Pulmonary artery endothelial cell (primary cell): Measurements from ENCODE around the gene MBD3L4. TPM values are rescaled to one million over a fixed set of nuclear protein-coding genes. Genes with fewer than 3 reads are reported as not detected.
"Not testable (repeated sequence)": the region's sequence is repeated elsewhere in the genome, so short reads cannot be mapped to it uniquely, and the experiment has no call there.

ENCODE experiments used
- DNase-seq: peaks from one replicate; pipeline ENCODE4 v3.0.0-alpha.2; 2011; ENCODE audit warnings: low read depth, low spot score
- total RNA-seq: library from RNA; depleted of rRNA; stranded (reverse); fragments of >200 nt; gene quantifications from 2 replicates; pipeline ENCODE4 v1.2.3, GENCODE V29; 2014

Gene MBD3L4
- total RNA-seq, 1 donor from 2014 or later = not detected

GRCh38 chr19:7049021-7049420 lies 9.0 kb upstream of the MBD3L4 start, which contains the start of gene MBD3L2:
MBD3L2 (plus strand) TSS chr19:7049321; CDS start chr19:7049374, 53 bp downstream.
- DNase-seq = not testable (repeated sequence)

- DNase-seq = not testable (repeated sequence)
Observed at GRCh38 chr19:7041563-7041962, 1.6 kb upstream of the MBD3L4 start.

- not testable (repeated sequence) for DNase-seq
Observed at GRCh38 chr19:7030278-7030677, 9.7 kb downstream of the MBD3L4 start, which contains the start of gene MBD3L5. MBD3L5 (plus strand) TSS chr19:7030578; CDS start chr19:7030612, 34 bp downstream.

DNA sequence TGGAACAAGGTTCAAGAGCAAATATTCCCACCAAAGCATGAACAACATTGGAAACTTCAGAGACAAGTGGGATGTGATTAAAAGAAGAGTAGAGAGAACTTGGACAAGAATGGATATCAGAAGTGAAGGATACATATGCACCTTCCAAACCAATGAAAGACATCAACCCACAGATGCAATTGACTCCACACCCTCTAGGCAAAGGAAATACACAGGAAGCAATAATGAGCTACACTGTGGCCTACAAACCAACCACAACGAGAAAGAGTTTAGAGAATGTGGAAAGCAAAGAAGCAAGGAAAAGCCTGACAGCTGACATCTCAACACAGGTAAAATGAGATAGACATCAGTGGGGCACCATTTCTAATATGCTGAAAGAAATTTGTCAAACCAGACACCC lies 11.2 kb downstream of the MBD3L4 start:
- DNase-seq = not testable (repeated sequence)

GRCh38 chr19:7021331-7021730 lies 18.6 kb downstream of the MBD3L4 start, which contains the start of gene MBD3L2B:
MBD3L2B (minus strand) TSS chr19:7021431; CDS start chr19:7021397, 34 bp downstream.
- not testable (repeated sequence) for DNase-seq

GRCh38 chr19:7018828-7019227 lies 21.2 kb downstream of the MBD3L4 start:
- no peak for DNase-seq

DNA sequence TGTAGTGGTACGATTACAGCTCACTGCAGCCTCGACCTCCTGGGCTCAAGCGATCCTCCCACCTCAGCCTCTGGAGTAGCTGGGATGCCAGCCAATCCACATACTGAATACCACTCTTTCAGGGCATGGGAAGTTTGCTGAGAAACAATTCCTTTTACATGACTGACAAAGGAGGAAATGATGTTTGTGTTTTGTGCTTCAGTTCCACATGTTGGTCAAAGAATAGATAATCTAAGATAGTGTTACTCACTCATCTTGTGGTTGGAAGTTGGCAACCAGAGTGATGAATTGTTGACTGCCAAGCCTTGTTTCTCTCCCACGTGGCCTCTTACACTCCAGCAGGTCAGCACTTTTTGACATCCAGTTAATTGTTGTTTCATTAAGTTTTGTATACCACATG lies 26.3 kb downstream of the MBD3L4 start:
- no peak for DNase-seq

DNA sequence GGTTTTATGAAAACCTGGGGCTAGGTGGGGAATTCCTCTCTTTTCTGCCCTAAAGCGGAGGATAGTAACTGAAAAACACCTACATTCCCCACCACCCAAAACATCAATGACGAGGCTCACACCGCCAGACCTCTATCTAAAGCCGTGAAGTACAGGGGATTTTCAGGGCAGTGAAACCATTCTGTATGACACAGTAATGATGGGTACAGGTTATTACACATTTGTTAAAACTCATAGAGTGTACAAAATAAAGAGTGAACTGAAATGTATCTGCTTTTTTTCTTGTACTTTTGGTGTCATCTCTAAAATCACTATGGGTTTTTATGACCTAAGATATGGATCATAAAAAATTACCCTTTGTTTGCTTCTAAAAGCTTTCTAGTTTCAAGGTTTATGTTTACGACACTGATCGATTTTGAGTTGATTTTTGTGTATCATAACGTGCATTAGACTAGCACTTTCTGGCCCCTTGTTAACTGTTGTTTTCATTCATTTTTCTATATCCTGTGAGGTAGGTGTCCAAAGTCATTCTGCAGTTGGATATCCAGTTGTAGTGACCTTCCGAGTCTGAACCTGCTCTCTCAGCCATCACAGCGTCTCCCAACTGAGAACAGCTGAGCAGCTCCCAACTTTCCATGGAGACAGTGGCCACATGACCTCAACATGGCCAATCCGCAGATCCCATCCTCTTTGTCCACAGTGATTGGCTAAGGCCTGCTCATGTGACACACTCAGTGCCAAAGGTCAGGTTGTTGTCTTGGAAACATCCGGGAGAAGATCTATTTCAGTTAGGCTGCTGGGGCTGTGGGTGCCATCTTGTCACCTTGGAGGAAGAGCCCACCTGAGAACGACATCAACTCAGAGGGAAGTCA lies 29.0 kb downstream of the MBD3L4 start:
- DNase-seq = no peak

DNA sequence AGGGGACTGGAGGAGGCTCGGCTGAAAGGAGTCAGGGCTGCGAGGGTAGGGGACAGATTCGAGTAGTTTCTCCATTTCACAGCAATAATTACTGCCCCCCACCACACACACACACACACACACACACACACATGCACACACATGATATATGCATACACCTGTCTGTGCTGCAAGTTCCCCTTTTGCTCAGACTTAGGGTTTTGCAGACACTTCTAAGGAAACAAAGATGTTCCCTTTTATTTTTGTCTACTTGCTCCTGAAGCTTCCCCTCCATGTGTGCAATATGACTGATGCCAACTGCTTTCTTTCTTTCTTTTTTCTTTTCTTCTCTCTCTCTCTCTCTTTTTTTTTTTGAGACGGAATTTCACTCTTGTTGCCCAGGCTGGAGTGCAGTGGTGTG lies 32.1 kb downstream of the MBD3L4 start:
- DNase-seq = no peak

- DNase-seq = no peak
Observed at GRCh38 chr19:7006135-7006704, 33.8 kb downstream of the MBD3L4 start.

- DNase-seq = no peak
Observed at GRCh38 chr19:7004313-7004931, 35.6 kb downstream of the MBD3L4 start.

- DNase-seq = no peak
Observed at GRCh38 chr19:7000816-7001215, 39.2 kb downstream of the MBD3L4 start.

- DNase-seq = no peak
Observed at GRCh38 chr19:7000333-7000732, 39.6 kb downstream of the MBD3L4 start.

DNA sequence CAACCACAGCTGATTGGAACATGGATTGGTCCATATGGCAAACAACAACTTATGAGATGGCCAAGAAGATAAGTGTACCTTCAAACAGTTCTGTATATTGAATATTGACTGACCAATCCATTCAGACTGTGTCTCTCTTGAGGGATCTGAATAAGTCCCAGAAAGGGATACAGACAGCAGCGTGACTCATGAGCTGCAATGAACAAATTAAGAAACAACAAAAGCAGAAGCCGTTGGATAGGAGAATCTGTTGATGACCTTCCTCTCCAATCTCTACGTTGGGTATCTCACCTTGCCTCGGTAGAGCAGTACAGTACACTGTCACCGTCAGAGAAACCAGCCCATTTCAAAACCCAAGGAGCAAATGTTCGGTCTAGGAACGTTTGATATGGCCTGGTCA lies 40.0 kb downstream of the MBD3L4 start:
- DNase-seq = no peak

GRCh38 chr19:6997679-6998445 lies 42.1 kb downstream of the MBD3L4 start:
- no peak for DNase-seq

DNA sequence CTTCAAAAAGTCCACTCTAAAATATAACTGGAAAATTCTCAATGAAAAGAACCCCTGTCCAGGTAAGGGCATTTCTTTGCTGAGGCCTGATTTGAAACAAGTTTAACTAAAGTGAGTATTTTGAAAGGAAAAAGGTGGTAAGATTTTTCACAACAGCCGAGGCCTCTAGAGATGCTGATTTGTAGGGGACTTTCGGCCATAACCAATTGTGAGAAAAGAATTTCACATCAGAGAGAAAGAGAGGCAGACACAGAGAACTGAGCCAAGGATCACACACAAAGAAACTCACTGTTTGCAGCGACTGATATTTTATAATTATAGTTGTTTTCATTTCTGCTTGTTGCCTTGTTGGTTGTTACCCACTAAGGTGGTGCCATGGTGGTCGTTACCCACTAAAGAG lies 43.2 kb downstream of the MBD3L4 start:
- no peak for DNase-seq

GRCh38 chr19:6995054-6995453 lies 44.9 kb downstream of the MBD3L4 start:
- no peak for DNase-seq

- no peak for DNase-seq
Observed at GRCh38 chr19:6988257-6988656, 51.7 kb downstream of the MBD3L4 start.

GRCh38 chr19:6987850-6988249 lies 52.1 kb downstream of the MBD3L4 start:
- DNase-seq = no peak
